ENCODE results near the gene WASF2. TPM values are rescaled to one million over a fixed set of nuclear protein-coding genes. Genes with fewer than 3 reads are reported as not detected.

The WASF2 gene
- total RNA-seq, 1 donor from 2014 or later = 58.9 TPM

DNA sequence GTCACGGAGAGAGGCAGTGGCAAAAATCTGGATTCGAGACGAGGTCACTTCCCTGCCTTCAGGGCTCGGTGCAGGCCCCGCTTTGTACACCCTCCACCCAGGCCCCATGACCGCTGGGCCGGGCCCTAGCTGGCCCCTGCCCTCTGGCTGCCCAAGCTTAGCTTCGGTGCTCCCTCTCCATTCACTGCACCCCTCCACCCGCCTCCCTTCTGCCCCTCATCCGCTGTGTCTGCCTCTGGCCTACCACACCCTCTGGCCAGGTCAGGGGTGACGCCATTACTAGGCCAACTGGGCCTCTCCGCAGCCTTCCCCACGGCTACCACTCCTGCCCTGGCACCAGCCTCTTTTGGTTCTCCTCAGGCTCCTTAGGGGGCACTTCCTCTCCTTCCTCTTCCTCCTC, 106.3 kb downstream of the WASF2 start:
- intact Hi-C loops (cut with DNase I) = no loop called here
- Histone ChIP-seq H3K4me3 (no peak overlapping the region), H3K27me3 (no peaks in the 10 kb centered on the region), H3K9me3 (no peaks in the 10 kb centered on the region), H3K36me3 (no peaks in the 10 kb centered on the region), H3K27ac (no peak overlapping the region), H3K4me1 (peaks cover 48% of the 10 kb centered on the region)
- DNase-seq (ENCODE audit: extremely low spot score in 2 of 2) = no peak
- TF ChIP-seq POLR2A (IDR thresholded peaks at IDR 0.05) (no peak), CTCF (IDR thresholded peaks at IDR 0.05) (no peak), POLR2AphosphoS5 (IDR thresholded peaks at IDR 0.05; ENCODE audit: insufficient read depth in 1 of 2, low read depth in 1 of 2) (no peak)

- Histone ChIP-seq H3K9me3 (no peaks in the 10 kb centered on the region), H3K4me3 (peak within 1 kb of the TSS in 1 of 2 donors; percentile 46), H3K27ac (peak within 1 kb of the TSS; percentile 23), H3K36me3 (no peaks in the 10 kb centered on the region), H3K4me1 (peaks cover 54% of the 10 kb centered on the region), H3K27me3 (no peaks in the 10 kb centered on the region)
- DNase-seq (ENCODE audit: extremely low spot score in 2 of 2) = no peak
- intact Hi-C loops (cut with DNase I) = no loop called here
- peak in 1 of 2 donors; percentile 37 for TF ChIP-seq POLR2AphosphoS5 (IDR thresholded peaks at IDR 0.05; ENCODE audit: insufficient read depth in 1 of 2, low read depth in 1 of 2)
- no peak for TF ChIP-seq POLR2A (IDR thresholded peaks at IDR 0.05)
Observed at GRCh38 chr1:27383039-27383605, 106.8 kb downstream of the WASF2 start, which contains the start of gene CD164L2. TSS of gene CD164L2 (minus strand) at chr1:27383333. CDS start at chr1:27383239, 94 bp downstream.

DNA sequence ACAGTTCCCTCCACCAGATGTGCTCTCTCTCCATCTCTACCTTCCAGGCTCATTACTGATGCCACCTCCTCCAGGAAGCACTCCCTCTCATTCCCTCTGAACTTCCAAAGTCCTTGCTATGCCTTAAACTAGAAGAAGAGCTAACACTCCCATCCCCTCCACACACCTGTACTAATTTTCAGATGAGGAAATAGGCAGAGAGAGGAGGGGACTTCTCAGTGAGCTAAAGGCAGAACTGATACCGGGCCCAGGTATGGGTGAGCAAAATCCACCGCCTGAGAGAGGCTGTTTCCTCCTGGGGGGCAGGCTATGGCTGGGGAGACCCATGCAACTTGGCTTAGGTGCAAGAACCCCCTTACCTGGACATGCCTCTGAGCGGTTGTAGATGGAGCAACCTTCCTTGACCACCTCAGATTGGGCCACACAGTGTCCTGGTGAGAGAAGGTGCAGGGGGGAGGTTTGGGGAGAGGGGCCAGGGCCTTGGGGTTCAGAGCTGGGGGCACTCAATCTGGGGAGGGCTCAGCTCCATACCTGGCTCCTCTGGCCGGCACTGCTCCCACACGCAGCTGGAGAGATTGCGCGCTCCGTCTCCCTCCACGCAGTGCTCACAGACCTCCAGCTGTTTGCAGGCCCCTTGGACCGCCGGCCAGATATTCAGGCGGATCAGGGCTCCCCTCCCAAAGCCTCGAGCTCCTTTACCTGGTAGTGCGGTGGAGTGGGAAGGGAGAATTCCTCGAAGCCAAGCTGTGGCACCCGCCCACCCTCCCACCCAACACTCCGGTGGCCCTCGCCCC, 107.8 kb downstream of the WASF2 start:
- Histone ChIP-seq H3K4me1 (peaks cover 63% of the 10 kb centered on the region), H3K4me3 (peak overlapping the region in 1 of 2 donors; percentile 46), H3K27ac (peak overlapping the region; percentile 77), H3K27me3 (no peaks in the 10 kb centered on the region), H3K9me3 (no peaks in the 10 kb centered on the region), H3K36me3 (no peaks in the 10 kb centered on the region)
- intact Hi-C loops (cut with DNase I) = no loop called here
- TF ChIP-seq POLR2AphosphoS5 (IDR thresholded peaks at IDR 0.05; ENCODE audit: insufficient read depth in 1 of 2, low read depth in 1 of 2) (no peak), CTCF (IDR thresholded peaks at IDR 0.05) (no peak), POLR2A (IDR thresholded peaks at IDR 0.05) (no peak)
- DNase-seq (ENCODE audit: extremely low spot score in 2 of 2) = no peak

- H3K4me3 ChIP-seq = no peak overlapping the region
Observed at GRCh38 chr1:27380766-27381733, 108.9 kb downstream of the WASF2 start.

More at GRCh38 chr1:27380766-27381733, 108.9 kb downstream of the WASF2 start:
- intact Hi-C loops (cut with DNase I) = no loop called here
- Histone ChIP-seq H3K27me3 (no peaks in the 10 kb centered on the region), H3K9me3 (no peaks in the 10 kb centered on the region), H3K4me1 (peaks cover 66% of the 10 kb centered on the region), H3K36me3 (no peaks in the 10 kb centered on the region), H3K27ac (peak overlapping the region; percentile 77)
- no peak for DNase-seq (ENCODE audit: extremely low spot score in 2 of 2)
- TF ChIP-seq POLR2A (IDR thresholded peaks at IDR 0.05) (no peak), POLR2AphosphoS5 (IDR thresholded peaks at IDR 0.05; ENCODE audit: insufficient read depth in 1 of 2, low read depth in 1 of 2) (no peak), CTCF (IDR thresholded peaks at IDR 0.05) (no peak)

Data from vagina (tissue), 2 donors.